Measurements from ENCODE around the gene MN1.

Gene MN1

DNA sequence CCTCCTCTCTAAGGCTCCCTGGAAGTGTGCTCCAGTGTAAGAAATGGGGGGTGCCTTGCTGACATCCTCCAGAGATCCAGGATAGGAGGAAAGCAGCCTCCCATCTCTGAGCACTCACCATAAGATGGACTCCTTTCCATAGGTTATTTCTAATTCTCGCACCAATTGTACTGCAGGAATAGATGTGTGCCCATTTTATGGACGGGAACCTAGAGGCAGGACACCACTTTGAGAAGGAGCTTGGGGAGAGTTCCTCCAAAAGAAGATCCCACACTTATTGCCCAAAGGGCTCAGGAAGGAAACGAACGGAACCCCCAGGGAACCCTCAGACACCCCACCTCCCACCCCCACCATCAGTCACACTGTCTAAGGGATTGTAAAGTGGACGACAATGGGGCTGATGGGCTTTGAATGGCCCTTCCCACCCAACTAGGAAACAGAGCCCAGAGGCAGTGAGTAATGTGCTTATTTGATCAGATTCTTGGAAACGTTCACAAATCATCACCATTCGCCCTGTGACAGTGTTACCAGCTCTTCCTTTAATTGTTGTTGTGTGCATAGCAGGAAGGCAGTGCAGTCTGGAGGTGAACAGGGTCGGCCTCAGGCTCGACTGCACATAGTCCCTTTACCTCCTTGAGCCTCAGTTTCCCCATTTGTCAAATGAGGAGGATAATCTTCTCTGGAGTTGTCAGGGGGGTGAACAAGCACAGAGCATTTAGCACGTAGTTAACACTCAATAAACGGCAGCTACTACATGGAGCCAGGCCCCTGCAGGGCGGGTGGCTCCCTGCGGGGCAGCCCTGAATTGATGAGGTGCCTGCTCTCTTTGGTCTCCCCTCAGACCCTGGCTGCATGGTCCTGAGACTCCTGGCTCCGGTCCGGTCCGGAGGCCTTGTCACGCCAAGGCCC lies 8.4 kb upstream of the MN1 start:
- TF ChIP-seq, protein P1, sequence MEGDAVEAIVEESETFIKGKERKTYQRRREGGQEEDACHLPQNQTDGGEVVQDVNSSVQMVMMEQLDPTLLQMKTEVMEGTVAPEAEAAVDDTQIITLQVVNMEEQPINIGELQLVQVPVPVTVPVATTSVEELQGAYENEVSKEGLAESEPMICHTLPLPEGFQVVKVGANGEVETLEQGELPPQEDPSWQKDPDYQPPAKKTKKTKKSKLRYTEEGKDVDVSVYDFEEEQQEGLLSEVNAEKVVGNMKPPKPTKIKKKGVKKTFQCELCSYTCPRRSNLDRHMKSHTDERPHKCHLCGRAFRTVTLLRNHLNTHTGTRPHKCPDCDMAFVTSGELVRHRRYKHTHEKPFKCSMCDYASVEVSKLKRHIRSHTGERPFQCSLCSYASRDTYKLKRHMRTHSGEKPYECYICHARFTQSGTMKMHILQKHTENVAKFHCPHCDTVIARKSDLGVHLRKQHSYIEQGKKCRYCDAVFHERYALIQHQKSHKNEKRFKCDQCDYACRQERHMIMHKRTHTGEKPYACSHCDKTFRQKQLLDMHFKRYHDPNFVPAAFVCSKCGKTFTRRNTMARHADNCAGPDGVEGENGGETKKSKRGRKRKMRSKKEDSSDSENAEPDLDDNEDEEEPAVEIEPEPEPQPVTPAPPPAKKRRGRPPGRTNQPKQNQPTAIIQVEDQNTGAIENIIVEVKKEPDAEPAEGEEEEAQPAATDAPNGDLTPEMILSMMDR (conservative IDR thresholded peaks at IDR 0.05): no peak

DNA sequence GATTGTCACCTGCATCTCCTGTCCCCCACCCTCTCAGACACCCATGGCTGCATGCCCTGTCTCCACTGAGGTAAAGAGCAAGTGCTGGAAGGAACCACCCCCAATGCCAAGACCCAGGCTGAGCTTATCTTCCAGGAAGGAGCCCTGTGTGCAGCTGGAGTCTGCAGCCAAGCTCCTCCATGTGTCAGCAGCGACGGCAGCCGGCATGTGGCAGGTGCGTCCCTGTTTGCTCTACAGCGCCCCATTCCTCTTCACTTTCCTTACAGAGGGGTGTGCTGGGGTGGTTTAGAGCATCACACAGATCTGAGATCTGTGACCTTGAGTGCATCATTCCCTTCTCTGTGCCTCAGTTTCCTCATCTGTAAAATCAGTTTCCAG lies 7.7 kb upstream of the MN1 start:
- TF ChIP-seq, protein P1 (conservative IDR thresholded peaks at IDR 0.05): no peak
- no peak overlapping the region for H3K27ac ChIP-seq

More for the DNA sequence above, 8.4 kb upstream of the MN1 start:
- H3K27ac ChIP-seq: no peak overlapping the region

DNA sequence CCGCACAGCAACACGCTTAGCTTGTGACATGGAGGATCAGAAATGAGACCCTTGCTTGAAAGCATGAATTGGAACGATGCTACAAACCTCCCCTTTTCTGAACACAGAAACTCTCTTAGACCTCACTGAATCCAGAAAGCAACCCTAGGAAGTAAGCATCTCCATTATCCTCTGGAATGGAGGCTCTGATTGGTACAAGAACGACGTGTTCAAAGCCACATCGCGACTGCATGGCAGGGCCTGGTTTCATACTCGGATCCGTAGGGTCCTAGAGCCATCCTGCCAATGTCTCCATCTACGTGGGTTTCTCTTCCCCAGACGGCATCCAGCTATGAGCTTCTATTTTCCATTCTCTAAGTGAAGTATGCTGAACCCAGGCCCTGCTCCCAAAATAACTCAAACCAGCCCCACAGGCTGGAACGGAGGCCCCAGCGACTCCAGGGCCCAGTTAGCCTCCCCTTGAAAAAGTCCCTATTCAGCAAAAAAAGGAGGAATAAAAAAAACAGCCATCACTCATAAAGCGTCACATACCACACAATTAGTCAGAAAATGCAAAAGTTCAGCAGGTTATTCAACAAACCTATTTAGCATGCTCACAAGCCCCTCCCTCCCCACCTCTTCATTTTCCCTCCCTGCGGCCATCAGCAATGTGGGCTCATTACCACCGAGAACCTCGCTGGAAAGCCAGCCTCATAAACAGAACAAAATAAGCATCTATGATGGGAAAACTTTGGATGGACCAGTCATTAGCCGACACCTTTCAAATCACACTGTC lies 7.1 kb upstream of the MN1 start:
- TF ChIP-seq, protein P1 (conservative IDR thresholded peaks at IDR 0.05): no peak
- no peak overlapping the region for H3K27ac ChIP-seq

DNA sequence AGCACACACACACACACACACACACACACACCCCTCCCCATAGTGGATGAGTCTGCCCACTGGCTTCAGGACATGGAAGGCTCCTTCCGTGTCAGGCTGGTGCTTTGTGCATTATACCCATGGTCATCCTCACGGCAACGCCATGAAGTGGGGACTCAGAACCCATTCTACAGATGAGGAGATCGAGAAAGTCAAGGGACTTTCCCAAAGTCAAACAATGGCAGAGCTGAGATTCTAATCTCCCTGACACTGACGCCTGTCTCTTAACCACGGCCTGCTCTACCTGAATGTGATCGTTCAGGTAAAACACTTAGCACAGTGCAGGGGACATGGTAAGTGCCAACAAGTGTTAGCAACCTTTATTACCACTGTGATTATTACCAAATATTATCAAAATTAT lies 4.3 kb upstream of the MN1 start:
- TF ChIP-seq, protein P1 (conservative IDR thresholded peaks at IDR 0.05): no peak
- no peak overlapping the region for H3K27ac ChIP-seq

DNA sequence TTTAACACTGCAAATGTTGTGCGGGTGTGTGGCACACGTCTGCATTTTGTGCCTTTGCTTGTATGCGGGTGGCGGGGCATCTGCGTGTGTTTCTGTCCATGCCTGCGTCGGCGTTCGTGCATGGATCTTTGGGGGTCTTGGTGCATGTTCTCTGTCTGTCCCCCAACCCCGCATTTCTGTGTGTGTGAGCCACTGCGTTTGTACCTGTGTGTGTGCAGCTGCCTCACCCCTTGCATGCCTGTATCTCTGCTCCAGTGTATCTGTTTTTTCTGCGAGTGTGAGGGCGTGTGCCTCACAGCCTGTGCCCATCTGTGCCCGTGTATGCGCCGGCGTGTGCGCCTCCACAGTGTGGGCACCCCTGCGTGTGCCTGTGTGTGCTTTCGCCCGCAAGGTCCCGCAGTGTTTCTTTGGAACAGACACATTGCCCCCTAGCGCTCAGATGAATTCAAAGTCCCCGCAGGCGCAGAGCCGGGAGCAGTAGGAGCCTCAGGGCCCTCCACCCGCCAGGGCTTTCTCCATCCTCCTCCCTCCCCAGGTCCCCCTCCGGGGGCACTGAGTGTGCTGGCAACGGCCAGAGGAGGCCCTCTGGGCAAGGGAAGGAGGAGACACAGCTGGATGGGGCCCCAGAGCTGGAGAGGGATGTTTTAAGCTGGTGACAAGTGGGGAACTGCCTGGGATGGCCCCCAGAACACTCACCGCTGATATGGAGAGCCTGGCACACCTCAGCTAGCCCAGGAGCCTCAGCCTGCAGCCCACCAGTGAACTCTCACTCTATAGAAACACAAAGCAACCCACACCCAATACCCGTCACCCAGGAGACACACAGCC lies 3.1 kb upstream of the MN1 start:
- TF ChIP-seq, protein P1 (conservative IDR thresholded peaks at IDR 0.05): peak; percentile 83
- H3K27ac ChIP-seq: no peak overlapping the region; the same call in 1 of the 2 replicates

DNA sequence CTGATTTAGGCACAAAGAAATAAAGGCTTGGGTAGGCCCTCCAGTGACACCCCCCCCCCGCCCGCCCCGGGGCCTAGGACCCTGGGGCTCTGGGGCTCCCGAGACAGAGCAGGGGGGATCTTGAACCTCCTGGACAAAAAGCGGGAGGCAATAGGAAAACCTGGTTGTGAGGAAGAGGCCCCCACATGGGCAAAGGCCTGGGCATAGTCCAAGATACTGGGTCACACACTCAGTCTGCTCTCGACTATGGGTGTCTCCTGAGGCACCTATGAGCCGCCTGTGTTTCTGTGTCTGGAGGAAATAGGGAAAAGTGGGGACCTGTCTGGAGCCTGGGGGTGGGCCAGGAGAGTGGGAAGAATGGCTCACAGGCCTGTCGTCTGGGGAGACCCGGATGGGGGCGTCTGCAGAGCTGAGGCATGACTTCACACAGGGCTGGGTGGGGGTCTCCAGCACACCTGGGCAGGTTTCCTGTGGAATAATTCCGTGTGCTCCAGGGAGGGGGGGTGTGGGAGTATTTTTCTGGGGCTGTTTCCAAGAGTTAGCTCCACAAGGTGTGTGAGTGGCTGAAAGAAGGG lies 2.4 kb upstream of the MN1 start:
- no peak overlapping the region for H3K27ac ChIP-seq
- TF ChIP-seq, protein P1 (conservative IDR thresholded peaks at IDR 0.05): no peak

Data from VCaP (cell line).